PC-3 (cell line): ENCODE results near the gene DIP2A. TPM values are rescaled to one million over a fixed set of nuclear protein-coding genes. Genes with fewer than 3 reads are reported as not detected.

Experiments
- ATAC-seq: fragments of 200-7000 bp; cut with Tn5 transposase; 2 replicates; pipeline ENCODE4 v1.9.1; 2020; ENCODE audit warnings: mild to moderate bottlenecking, moderate library complexity
- BruUV-seq: library from RNA; stranded (reverse); fragments of 400-500 nt; replicated peaks from 2 replicates; lab custom pipeline; 2021; lab: Mats Ljungman, UMichigan
- CTCF ChIA-PET: fragments of 300-600 bp; sonication (Branson Sonifier 250); formaldehyde crosslinking; loops from one replicate; lab custom pipeline; 2022; ENCODE audit warnings: antibody characterized with exemption; lab: Charles Lee
- POLR2A ChIA-PET: fragments of 300-600 bp; sonication (Branson Sonifier 250); formaldehyde crosslinking; loops from one replicate; lab custom pipeline; 2022; ENCODE audit warnings: antibody characterized with exemption; ENCODE audit not compliant: unreplicated experiment; lab: Charles Lee
- DNase-seq: peaks from one replicate; pipeline ENCODE4 v3.0.0-alpha.2; 2015
- H2AFZ ChIP-seq: fragments of 300-600 bp; sonication (generic); 2 replicates; pipeline ENCODE4 v1.6.0; 2016; ENCODE audit warnings: antibody characterized with exemption, low read length
- H3F3A ChIP-seq: fragments of 300-600 bp; sonication (generic); one replicate; pipeline ENCODE4 v1.6.0; 2017; ENCODE audit warnings: antibody characterized with exemption, low read length, control low read depth, mild to moderate bottlenecking; ENCODE audit not compliant: unreplicated experiment
- H3K27ac ChIP-seq: fragments of 300-600 bp; sonication (generic); 2 replicates; pipeline ENCODE4 v1.5.1; 2016; ENCODE audit warnings: mild to moderate bottlenecking, low read length
- H3K27me3 ChIP-seq: fragments of 300-600 bp; sonication (generic); 2 replicates; pipeline ENCODE4 v1.6.1; 2016; ENCODE audit warnings: low read length, mixed read lengths
- H3K36me3 ChIP-seq: fragments of 300-600 bp; sonication (generic); 2 replicates; pipeline ENCODE4 v1.6.1; 2016; ENCODE audit warnings: low read depth, mixed run types, low read length, mixed read lengths
- H3K4me1 ChIP-seq: fragments of 300-600 bp; sonication (generic); 2 replicates; pipeline ENCODE4 v1.5.1; 2016; ENCODE audit warnings: low read length; ENCODE audit not compliant: insufficient read depth
- H3K4me2 ChIP-seq: fragments of 300-600 bp; sonication (generic); 2 replicates; pipeline ENCODE4 v1.6.0; 2016; ENCODE audit warnings: low read length
- H3K4me3 ChIP-seq: fragments of 300-600 bp; sonication (generic); 2 replicates; pipeline ENCODE4 v1.5.1; 2016; ENCODE audit warnings: mild to moderate bottlenecking, low read length, mixed read lengths
- H3K79me2 ChIP-seq: fragments of 300-600 bp; sonication (generic); 2 replicates; pipeline ENCODE4 v1.6.1; 2017; ENCODE audit warnings: low read length, mixed read lengths
- H3K9ac ChIP-seq: fragments of 300-600 bp; sonication (generic); 2 replicates; pipeline ENCODE4 v1.6.0; 2016; ENCODE audit warnings: mild to moderate bottlenecking, low read length
- H3K9me2 ChIP-seq: fragments of 300-600 bp; sonication (generic); replicated peaks from 2 replicates; pipeline ENCODE4 v1.6.1; 2016; ENCODE audit warnings: mixed run types, low read length, mixed read lengths
- H3K9me3 ChIP-seq: fragments of 300-600 bp; sonication (generic); 2 replicates; pipeline ENCODE4 v1.6.1; 2016; ENCODE audit warnings: low read length, mixed read lengths
- H4K20me1 ChIP-seq: fragments of 300-600 bp; sonication (generic); 2 replicates; pipeline ENCODE4 v1.6.1; 2016; ENCODE audit warnings: low read length, mixed read lengths
- CTCF ChIP-seq: fragments of 300-600 bp; sonication (generic); conservative IDR thresholded peaks from 2 replicates; pipeline ENCODE4 v1.5.1; 2017; ENCODE audit warnings: antibody characterized with exemption, low read depth, mild to moderate bottlenecking, low read length
- EZH2 ChIP-seq: fragments of 300-600 bp; sonication (generic); IDR thresholded peaks from one replicate; pipeline ENCODE4 v1.6.1; 2017; ENCODE audit warnings: antibody characterized with exemption, mild to moderate bottlenecking, low read length; ENCODE audit not compliant: unreplicated experiment
- EZH2phosphoT487 ChIP-seq: fragments of 300-600 bp; sonication (generic); IDR thresholded peaks from 2 replicates; pipeline ENCODE4 v1.6.1; 2018; ENCODE audit warnings: mild to moderate bottlenecking, antibody characterized with exemption, low read length, borderline replicate concordance
- intact Hi-C: fragments of 100-400 bp; cut with micrococcal nuclease; formaldehyde crosslinking; loops from 2 replicates; pipeline ENCODE4 v1.9.0; 2023
- total RNA-seq: library from RNA; depleted of rRNA; stranded (reverse); fragments of >200 nt; gene quantifications from 2 replicates; pipeline ENCODE4 v1.2.3, GENCODE V29; 2014

Gene DIP2A
- total RNA-seq, 1 experiment from 2014 or later: 23.7 TPM

GRCh38 chr21:46608672-46609111 lies 150.0 kb downstream of the DIP2A start:
- CTCF ChIA-PET: no interaction called here
- TF ChIP-seq EZH2 (no peak), CTCF (no peak), EZH2phosphoT487 (no peak)
- no peaks in the 10 kb centered on the region for H3K79me2 ChIP-seq
- ATAC-seq (no peak), DNase-seq (no peak)
- H4K20me1 ChIP-seq: no peaks in the 10 kb centered on the region
- H3K4me3 ChIP-seq: no peak overlapping the region
- no peaks in the 10 kb centered on the region for H3K4me1 ChIP-seq
- intact Hi-C loops: no loop called here
- H3K4me2 ChIP-seq: no peak overlapping the region
- POLR2A ChIA-PET: no interaction called here
- H3K27me3 ChIP-seq: peaks cover 20% of the 10 kb centered on the region
- no peaks in the 10 kb centered on the region for H3K9me3 ChIP-seq
- H3K9ac ChIP-seq: no peak overlapping the region
- H3K9me2 ChIP-seq: no peaks in the 10 kb centered on the region
- no TSS peak for BruUV-seq
- no peak overlapping the region for H3K27ac ChIP-seq
- no peak overlapping the region for H2AFZ ChIP-seq
- H3K36me3 ChIP-seq: no peaks in the 10 kb centered on the region
- H3F3A ChIP-seq: no peaks in the 10 kb centered on the region

- Histone ChIP-seq H3K4me1 (no peaks in the 10 kb centered on the region), H4K20me1 (no peaks in the 10 kb centered on the region), H3F3A (no peaks in the 10 kb centered on the region), H3K9me2 (no peaks in the 10 kb centered on the region), H3K36me3 (no peaks in the 10 kb centered on the region), H3K79me2 (no peaks in the 10 kb centered on the region), H3K9me3 (no peaks in the 10 kb centered on the region), H3K4me3 (no peak overlapping the region), H2AFZ (no peak overlapping the region), H3K4me2 (no peak overlapping the region), H3K27ac (no peak overlapping the region), H3K27me3 (peaks cover 20% of the 10 kb centered on the region), H3K9ac (no peak overlapping the region)
- BruUV-seq: no TSS peak
- no peak; the same call in 1 of the 2 replicates for ATAC-seq
- POLR2A ChIA-PET: no interaction called here
- DNase-seq: no peak
- CTCF ChIA-PET: no interaction called here
- intact Hi-C loops: no loop called here
- TF ChIP-seq EZH2: no peak
- TF ChIP-seq EZH2phosphoT487: no peak
- TF ChIP-seq CTCF: no peak
Observed at GRCh38 chr21:46610018-46610701, 151.5 kb downstream of the DIP2A start.

- no peak overlapping the region for H3K4me3 ChIP-seq
- H4K20me1 ChIP-seq: no peaks in the 10 kb centered on the region
- no peaks in the 10 kb centered on the region for H3F3A ChIP-seq
- H3K4me2 ChIP-seq: no peak overlapping the region
- no peaks in the 10 kb centered on the region for H3K9me2 ChIP-seq
- H3K4me1 ChIP-seq: no peaks in the 10 kb centered on the region
- no peaks in the 10 kb centered on the region for H3K36me3 ChIP-seq
- no TSS peak for BruUV-seq
- H3K9me3 ChIP-seq: no peaks in the 10 kb centered on the region
- intact Hi-C loops: no loop called here
- H3K27me3 ChIP-seq: peaks cover 3% of the 10 kb centered on the region; the same call in 1 of the 2 replicates
- ChIA-PET POLR2A (no interaction called here), CTCF (no interaction called here)
- H3K9ac ChIP-seq: no peak overlapping the region
- no peak overlapping the region for H3K27ac ChIP-seq
- ATAC-seq (no peak), DNase-seq (no peak)
- TF ChIP-seq EZH2phosphoT487 (no peak), EZH2 (no peak), CTCF (no peak)
- H3K79me2 ChIP-seq: no peaks in the 10 kb centered on the region
- H2AFZ ChIP-seq: no peak overlapping the region
Observed at GRCh38 chr21:46613391-46613790, 154.7 kb downstream of the DIP2A start.
